HL-60 (cell line): ENCODE measurements around the gene RDH8.

Experiments used
- DNase-seq, 2 experiments: peaks; one replicate each; pipeline ENCODE4 v3.0.0-alpha.2; 2010 to 2020; ENCODE audit warnings: low read depth in 1 of 2, low spot score in 1 of 2
- H3K27ac ChIP-seq: fragments of 250-450 bp; sonication (Bioruptor Pico); replicated peaks from 2 replicates; pipeline ENCODE4 v1.5.1; 2020; ENCODE audit warnings: mild to moderate bottlenecking, moderate library complexity
- H3K27me3 ChIP-seq: fragments of 250-450 bp; sonication (Bioruptor Pico); 2 replicates; pipeline ENCODE4 v1.5.1; 2021; ENCODE audit warnings: mild to moderate bottlenecking, moderate library complexity; ENCODE audit not compliant: insufficient read depth, poor library complexity, severe bottlenecking
- H3K4me3 ChIP-seq: replicated peaks from 2 replicates; pipeline ENCODE4 v1.5.1; 2011; ENCODE audit warnings: mild to moderate bottlenecking, control low read depth, low read length; ENCODE audit not compliant: insufficient read depth
- GABPA ChIP-seq: IDR thresholded peaks from 2 replicates; pipeline ENCODE4 v1.6.1; 2012; ENCODE audit warnings: low read depth
- POLR2AphosphoS5 ChIP-seq: IDR thresholded peaks from 2 replicates; pipeline ENCODE4 v1.6.1; 2012; ENCODE audit warnings: low read depth
- REST ChIP-seq: IDR thresholded peaks from 2 replicates; pipeline ENCODE4 v1.6.1; 2012; ENCODE audit warnings: low read depth; ENCODE audit not compliant: insufficient replicate concordance
- SPI1 ChIP-seq: IDR thresholded peaks from 2 replicates; pipeline ENCODE4 v1.6.1; 2012; ENCODE audit warnings: low read depth, mild to moderate bottlenecking, borderline replicate concordance
- TF ChIP-seq, protein P1 (sequence below): IDR thresholded peaks from one replicate; pipeline ENCODE4 v1.5.1; 2011; ENCODE audit warnings: low read length, control low read depth, inconsistent platforms; ENCODE audit not compliant: insufficient read depth

The RDH8 gene

DNA sequence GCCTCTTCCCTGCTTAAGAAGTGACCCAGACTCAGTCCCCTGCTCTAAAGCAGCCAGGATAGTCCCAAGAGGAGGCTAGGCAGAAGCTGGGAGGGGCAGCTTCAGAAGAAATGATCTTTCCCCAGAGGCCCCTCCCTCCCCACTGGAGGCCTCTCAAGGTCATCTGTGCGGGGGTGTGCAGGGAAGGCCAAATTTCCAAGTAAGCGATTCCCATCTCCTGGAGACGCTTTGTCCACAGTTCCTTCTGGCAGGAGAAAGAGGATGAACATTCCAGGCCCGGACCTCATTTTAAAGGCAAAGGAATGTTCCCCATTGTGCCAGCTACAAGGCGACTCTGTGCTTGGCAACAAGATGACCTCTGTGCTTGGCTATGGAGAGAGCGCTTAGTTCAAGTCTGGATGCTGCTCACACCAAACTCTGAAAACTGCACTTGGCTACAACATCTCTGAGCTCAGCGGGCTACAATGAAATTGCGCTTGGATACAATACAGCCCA, 26.4 kb upstream of the RDH8 start:
- TF ChIP-seq, protein P1, sequence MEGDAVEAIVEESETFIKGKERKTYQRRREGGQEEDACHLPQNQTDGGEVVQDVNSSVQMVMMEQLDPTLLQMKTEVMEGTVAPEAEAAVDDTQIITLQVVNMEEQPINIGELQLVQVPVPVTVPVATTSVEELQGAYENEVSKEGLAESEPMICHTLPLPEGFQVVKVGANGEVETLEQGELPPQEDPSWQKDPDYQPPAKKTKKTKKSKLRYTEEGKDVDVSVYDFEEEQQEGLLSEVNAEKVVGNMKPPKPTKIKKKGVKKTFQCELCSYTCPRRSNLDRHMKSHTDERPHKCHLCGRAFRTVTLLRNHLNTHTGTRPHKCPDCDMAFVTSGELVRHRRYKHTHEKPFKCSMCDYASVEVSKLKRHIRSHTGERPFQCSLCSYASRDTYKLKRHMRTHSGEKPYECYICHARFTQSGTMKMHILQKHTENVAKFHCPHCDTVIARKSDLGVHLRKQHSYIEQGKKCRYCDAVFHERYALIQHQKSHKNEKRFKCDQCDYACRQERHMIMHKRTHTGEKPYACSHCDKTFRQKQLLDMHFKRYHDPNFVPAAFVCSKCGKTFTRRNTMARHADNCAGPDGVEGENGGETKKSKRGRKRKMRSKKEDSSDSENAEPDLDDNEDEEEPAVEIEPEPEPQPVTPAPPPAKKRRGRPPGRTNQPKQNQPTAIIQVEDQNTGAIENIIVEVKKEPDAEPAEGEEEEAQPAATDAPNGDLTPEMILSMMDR: no peak
- TF ChIP-seq POLR2AphosphoS5 (no peak), SPI1 (no peak), GABPA (no peak), REST (no peak)
- DNase-seq: no peak
- Histone ChIP-seq H3K27me3 (no peaks in the 10 kb centered on the region), H3K27ac (no peak overlapping the region), H3K4me3 (no peak overlapping the region)

- no peak for DNase-seq
- TF ChIP-seq GABPA (no peak), REST (no peak), POLR2AphosphoS5 (no peak), SPI1 (no peak)
- TF ChIP-seq, protein P1: no peak
- Histone ChIP-seq H3K4me3 (no peak overlapping the region), H3K27me3 (no peaks in the 10 kb centered on the region), H3K27ac (no peak overlapping the region)
Measured at GRCh38 chr19:9989504-9989903, 23.8 kb upstream of the RDH8 start.

- Histone ChIP-seq H3K27ac (no peak overlapping the region), H3K4me3 (no peak overlapping the region), H3K27me3 (no peaks in the 10 kb centered on the region)
- TF ChIP-seq, protein P1: no peak
- TF ChIP-seq SPI1: no peak
- no peak for TF ChIP-seq GABPA
- TF ChIP-seq REST: no peak
- TF ChIP-seq POLR2AphosphoS5: no peak
- no peak for DNase-seq
Measured at GRCh38 chr19:9991425-9992191, 21.7 kb upstream of the RDH8 start.
